Neural progenitor cell (in vitro differentiated cells): Measurements from ENCODE around the gene MAP3K2. TPM values are rescaled to one million over a fixed set of nuclear protein-coding genes. Genes with fewer than 3 reads are reported as not detected.

Experiments used
- DNase-seq: peaks from one replicate; pipeline ENCODE4 v3.0.0-alpha.2; 2016; ENCODE audit warnings: low spot score
- H2AFZ ChIP-seq: fragments of 200-600 bp; sonication (generic); replicated peaks from 2 replicates; pipeline ENCODE4 v1.6.1; 2016; ENCODE audit warnings: antibody characterized with exemption
- H3F3A ChIP-seq: fragments of 200-600 bp; sonication (generic); 2 replicates; pipeline ENCODE4 v1.6.1; 2016; ENCODE audit warnings: antibody characterized with exemption, low read depth
- H3K27ac ChIP-seq: fragments of 200-600 bp; sonication (generic); 2 replicates; pipeline ENCODE4 v1.5.1; 2016; ENCODE audit warnings: mild to moderate bottlenecking
- H3K27me3 ChIP-seq: fragments of 200-600 bp; sonication (generic); 2 replicates; pipeline ENCODE4 v1.6.1; 2016; ENCODE audit warnings: mild to moderate bottlenecking, moderate library complexity
- H3K36me3 ChIP-seq: fragments of 200-600 bp; sonication (generic); 2 replicates; pipeline ENCODE4 v1.5.1; 2016
- H3K4me1 ChIP-seq: fragments of 200-600 bp; sonication (generic); 2 replicates; pipeline ENCODE4 v1.6.1; 2016; ENCODE audit warnings: mixed run types
- H3K4me2 ChIP-seq: fragments of 200-600 bp; sonication (generic); 2 replicates; pipeline ENCODE4 v1.6.1; 2016
- H3K4me3 ChIP-seq: fragments of 200-600 bp; sonication (generic); 2 replicates; pipeline ENCODE4 v1.5.1; 2016
- H3K79me2 ChIP-seq: fragments of 200-600 bp; sonication (generic); 2 replicates; pipeline ENCODE4 v1.6.1; 2016; ENCODE audit warnings: low read depth
- H3K9ac ChIP-seq: fragments of 200-600 bp; sonication (generic); 2 replicates; pipeline ENCODE4 v1.6.1; 2016
- H3K9me3 ChIP-seq: fragments of 200-600 bp; sonication (generic); 2 replicates; pipeline ENCODE4 v1.5.1; 2016; ENCODE audit warnings: low read depth
- H4K20me1 ChIP-seq: fragments of 200-600 bp; sonication (generic); 2 replicates; pipeline ENCODE4 v1.6.1; 2016; ENCODE audit warnings: low read depth
- H3K27ac Mint-ChIP-seq: 3 replicates; pipeline ENCODE4 v1.8.0; 2021; ENCODE audit warnings: mixed read lengths
- H3K27me3 Mint-ChIP-seq: 2 replicates; pipeline ENCODE4 v1.8.0; 2022; ENCODE audit warnings: low read depth, mild to moderate bottlenecking, inconsistent platforms, moderate library complexity, mixed read lengths; ENCODE audit not compliant: insufficient read depth
- H3K36me3 Mint-ChIP-seq: 3 replicates; pipeline ENCODE4 v1.8.0; 2021; ENCODE audit warnings: mixed read lengths
- H3K4me1 Mint-ChIP-seq: 3 replicates; pipeline ENCODE4 v1.8.0; 2021; ENCODE audit warnings: mixed read lengths
- H3K4me3 Mint-ChIP-seq: 3 replicates; pipeline ENCODE4 v1.8.0; 2021; ENCODE audit warnings: mild to moderate bottlenecking, moderate library complexity, mixed read lengths
- H3K9me3 Mint-ChIP-seq: 3 replicates; pipeline ENCODE4 v1.8.0; 2020; ENCODE audit warnings: mixed read lengths
- EZH2 ChIP-seq: fragments of 200-600 bp; sonication (generic); IDR thresholded peaks from 2 replicates; pipeline ENCODE4 v1.6.1; 2017; ENCODE audit warnings: antibody characterized with exemption, mild to moderate bottlenecking, moderate library complexity
- EZH2phosphoT487 ChIP-seq: fragments of 200-600 bp; sonication (generic); IDR thresholded peaks from 2 replicates; pipeline ENCODE4 v1.6.1; 2017; ENCODE audit warnings: antibody characterized with exemption
- total RNA-seq: library from RNA; depleted of rRNA; stranded (reverse); fragments of >200 nt; gene quantifications from 2 replicates; pipeline ENCODE4 v1.2.3, GENCODE V29; 2015; ENCODE audit warnings: low replicate concordance
- TF ChIP-seq, protein P1 (sequence below): fragments of 200-600 bp; sonication (generic); IDR thresholded peaks from 2 replicates; pipeline ENCODE4 v1.5.1; 2017; ENCODE audit warnings: antibody characterized with exemption, mild to moderate bottlenecking

The MAP3K2 gene
- total RNA-seq, 1 donor from 2014 or later = 24.5 TPM

DNA sequence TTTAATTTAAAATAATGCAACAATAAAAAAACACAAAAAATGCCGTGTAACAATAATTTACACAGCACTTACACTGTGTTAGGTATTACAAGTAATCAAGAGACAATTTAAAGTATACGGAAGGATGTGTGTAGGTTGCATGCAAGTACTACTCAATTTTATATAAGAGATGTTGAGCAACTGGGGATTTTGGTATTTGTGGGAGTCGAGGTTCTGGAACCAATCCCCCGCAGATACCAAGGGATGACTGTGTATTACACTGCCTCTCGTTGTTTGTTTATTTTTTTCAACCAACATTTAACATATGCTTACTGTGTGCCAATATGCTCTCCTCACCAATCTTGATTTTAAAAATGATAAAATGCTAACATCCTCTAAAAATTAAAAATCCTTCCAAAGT, 24.8 kb downstream of the MAP3K2 start:
- no peak overlapping the region for H3K9ac ChIP-seq
- no peak overlapping the region for H3K27ac ChIP-seq
- H3K4me2 ChIP-seq = no peak overlapping the region
- Mint-ChIP-seq H3K27ac (no peak overlapping the region), H3K4me3 (no peak overlapping the region), H3K27me3 (no peaks in the 10 kb centered on the region), H3K9me3 (peaks cover 13% of the 10 kb centered on the region), H3K4me1 (peaks cover 10% of the 10 kb centered on the region), H3K36me3 (peaks cover 14% of the 10 kb centered on the region)
- no peaks in the 10 kb centered on the region for H3K27me3 ChIP-seq
- no peak for TF ChIP-seq EZH2
- no peak for TF ChIP-seq EZH2phosphoT487
- TF ChIP-seq, protein P1, sequence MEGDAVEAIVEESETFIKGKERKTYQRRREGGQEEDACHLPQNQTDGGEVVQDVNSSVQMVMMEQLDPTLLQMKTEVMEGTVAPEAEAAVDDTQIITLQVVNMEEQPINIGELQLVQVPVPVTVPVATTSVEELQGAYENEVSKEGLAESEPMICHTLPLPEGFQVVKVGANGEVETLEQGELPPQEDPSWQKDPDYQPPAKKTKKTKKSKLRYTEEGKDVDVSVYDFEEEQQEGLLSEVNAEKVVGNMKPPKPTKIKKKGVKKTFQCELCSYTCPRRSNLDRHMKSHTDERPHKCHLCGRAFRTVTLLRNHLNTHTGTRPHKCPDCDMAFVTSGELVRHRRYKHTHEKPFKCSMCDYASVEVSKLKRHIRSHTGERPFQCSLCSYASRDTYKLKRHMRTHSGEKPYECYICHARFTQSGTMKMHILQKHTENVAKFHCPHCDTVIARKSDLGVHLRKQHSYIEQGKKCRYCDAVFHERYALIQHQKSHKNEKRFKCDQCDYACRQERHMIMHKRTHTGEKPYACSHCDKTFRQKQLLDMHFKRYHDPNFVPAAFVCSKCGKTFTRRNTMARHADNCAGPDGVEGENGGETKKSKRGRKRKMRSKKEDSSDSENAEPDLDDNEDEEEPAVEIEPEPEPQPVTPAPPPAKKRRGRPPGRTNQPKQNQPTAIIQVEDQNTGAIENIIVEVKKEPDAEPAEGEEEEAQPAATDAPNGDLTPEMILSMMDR = no peak
- H2AFZ ChIP-seq = no peak overlapping the region
- peaks cover 50% of the 10 kb centered on the region for H4K20me1 ChIP-seq
- no peaks in the 10 kb centered on the region for H3F3A ChIP-seq
- DNase-seq = no peak
- peaks cover 85% of the 10 kb centered on the region for H3K79me2 ChIP-seq
- no peak overlapping the region for H3K4me3 ChIP-seq
- peaks cover 8% of the 10 kb centered on the region for H3K4me1 ChIP-seq
- H3K9me3 ChIP-seq = no peaks in the 10 kb centered on the region
- H3K36me3 ChIP-seq = no peaks in the 10 kb centered on the region

DNA sequence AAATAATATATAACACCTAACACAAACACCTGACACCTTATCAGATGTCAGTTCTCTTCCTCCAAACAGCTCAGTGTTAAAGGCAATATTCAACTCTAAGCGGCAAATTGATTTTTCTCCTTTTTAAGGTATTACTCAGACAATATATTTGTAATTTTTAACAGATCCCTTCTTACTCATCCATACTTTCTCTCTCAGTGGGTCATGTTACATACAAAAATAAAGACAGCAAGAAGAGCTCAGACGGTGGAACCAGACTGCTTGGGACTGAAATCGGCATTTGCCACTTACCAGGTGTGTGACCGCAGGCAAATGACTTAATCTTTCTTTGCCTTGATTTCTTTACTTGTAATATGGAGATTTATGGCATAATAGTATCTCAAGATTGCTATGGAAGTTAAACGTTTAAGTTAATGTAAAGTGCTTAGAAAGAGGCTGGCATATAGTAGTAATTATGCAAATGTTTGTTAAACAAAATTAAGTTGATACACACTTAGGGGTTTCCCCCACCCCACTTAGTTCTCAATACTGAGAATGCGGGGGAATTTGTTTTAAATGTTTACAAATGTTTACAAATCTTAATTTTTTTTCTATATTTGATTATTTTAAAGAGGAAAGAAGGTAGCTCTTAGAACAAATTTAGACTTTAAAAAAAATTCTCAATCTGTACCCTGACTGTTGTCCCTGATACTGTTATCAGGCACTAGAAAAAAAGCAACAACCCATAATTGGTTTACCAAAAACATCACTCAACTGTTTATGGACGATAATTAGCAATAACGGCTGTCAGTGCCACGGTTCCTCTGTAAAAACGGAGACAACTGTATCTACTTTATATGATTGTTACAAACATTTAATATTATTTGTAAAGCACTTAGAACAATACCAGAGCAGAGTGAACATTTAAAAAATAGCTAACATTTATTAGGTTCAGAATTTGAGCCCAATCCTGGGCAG, 25.6 kb downstream of the MAP3K2 start:
- Mint-ChIP-seq H3K27ac (no peak overlapping the region), H3K4me1 (peaks cover 10% of the 10 kb centered on the region), H3K4me3 (no peak overlapping the region), H3K9me3 (peaks cover 13% of the 10 kb centered on the region), H3K36me3 (peaks cover 16% of the 10 kb centered on the region), H3K27me3 (no peaks in the 10 kb centered on the region)
- H2AFZ ChIP-seq = no peak overlapping the region
- no peak overlapping the region for H3K4me2 ChIP-seq
- H3K27me3 ChIP-seq = no peaks in the 10 kb centered on the region
- H3K27ac ChIP-seq = no peak overlapping the region
- H3K4me3 ChIP-seq = no peak overlapping the region
- peaks cover 85% of the 10 kb centered on the region for H3K79me2 ChIP-seq
- DNase-seq = no peak
- TF ChIP-seq EZH2 (no peak), EZH2phosphoT487 (no peak)
- TF ChIP-seq, protein P1 = no peak
- peaks cover 50% of the 10 kb centered on the region for H4K20me1 ChIP-seq
- no peak overlapping the region for H3K9ac ChIP-seq
- peaks cover 8% of the 10 kb centered on the region for H3K4me1 ChIP-seq
- H3K9me3 ChIP-seq = no peaks in the 10 kb centered on the region
- no peaks in the 10 kb centered on the region for H3K36me3 ChIP-seq
- no peaks in the 10 kb centered on the region for H3F3A ChIP-seq

DNA sequence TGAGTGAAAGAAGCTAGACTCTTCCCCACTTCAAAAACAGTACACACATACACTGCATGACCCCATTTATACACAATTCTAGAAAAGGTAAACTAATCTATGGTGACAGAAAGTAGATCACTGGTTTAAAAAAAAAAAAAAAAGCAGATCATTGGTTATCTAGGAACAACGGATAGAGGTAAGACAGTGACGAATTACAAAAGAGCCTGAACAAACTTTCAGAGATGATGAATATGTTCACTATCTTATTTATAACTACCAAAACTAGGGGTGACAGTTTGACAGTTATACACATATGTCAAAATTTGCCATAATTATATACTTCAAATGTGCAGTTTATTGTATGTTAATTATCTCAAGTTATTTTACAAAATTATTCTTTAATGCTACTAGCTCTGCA, 27.5 kb downstream of the MAP3K2 start:
- no peak overlapping the region for H3K9ac ChIP-seq
- H3K27ac ChIP-seq = no peak overlapping the region
- no peaks in the 10 kb centered on the region for H3F3A ChIP-seq
- H3K27ac Mint-ChIP-seq = no peak overlapping the region
- peaks cover 2% of the 10 kb centered on the region for H3K4me1 Mint-ChIP-seq
- H3K36me3 Mint-ChIP-seq = peaks cover 20% of the 10 kb centered on the region
- peaks cover 8% of the 10 kb centered on the region for H3K4me1 ChIP-seq
- no peaks in the 10 kb centered on the region for H3K27me3 Mint-ChIP-seq
- H3K79me2 ChIP-seq = peaks cover 86% of the 10 kb centered on the region
- H2AFZ ChIP-seq = no peak overlapping the region
- H3K4me2 ChIP-seq = no peak overlapping the region
- no peaks in the 10 kb centered on the region for H3K36me3 ChIP-seq
- DNase-seq = no peak
- no peaks in the 10 kb centered on the region for H3K27me3 ChIP-seq
- peaks cover 49% of the 10 kb centered on the region for H4K20me1 ChIP-seq
- H3K4me3 Mint-ChIP-seq = no peak overlapping the region
- H3K9me3 ChIP-seq = no peaks in the 10 kb centered on the region
- H3K9me3 Mint-ChIP-seq = peaks cover 21% of the 10 kb centered on the region
- TF ChIP-seq EZH2phosphoT487 (no peak), EZH2 (no peak)
- TF ChIP-seq, protein P1 = no peak
- H3K4me3 ChIP-seq = no peak overlapping the region
